ENCODE results near the gene AP2A2. TPM values are rescaled to one million over a fixed set of nuclear protein-coding genes. Genes with fewer than 3 reads are reported as not detected.

The AP2A2 gene
- total RNA-seq, 2 donors from 2014 or later = 99.0 to 109 TPM

GRCh38 chr11:929405-929804 is 3.7 kb downstream of the AP2A2 start:
- Histone ChIP-seq H3K4me3 (no peak overlapping the region), H3K36me3 (no peaks in the 10 kb centered on the region), H3K27ac (no peak overlapping the region), H3K27me3 (replicated peaks; ENCODE audit: insufficient read depth) (no peaks in the 10 kb centered on the region), H3K9me3 (no peaks in the 10 kb centered on the region), H3K4me1 (ENCODE audit: control insufficient read depth in 1 of 2, low read depth in 2 of 2) (peaks cover 33 to 63% of the 10 kb centered on the region in 2 donors)
- ATAC-seq (ENCODE audit: insufficient number of reproducible peaks, low FRiP score, low read depth) (no peak), DNase-seq (ENCODE audit: low spot score) (no peak)
- TF ChIP-seq, protein P1, sequence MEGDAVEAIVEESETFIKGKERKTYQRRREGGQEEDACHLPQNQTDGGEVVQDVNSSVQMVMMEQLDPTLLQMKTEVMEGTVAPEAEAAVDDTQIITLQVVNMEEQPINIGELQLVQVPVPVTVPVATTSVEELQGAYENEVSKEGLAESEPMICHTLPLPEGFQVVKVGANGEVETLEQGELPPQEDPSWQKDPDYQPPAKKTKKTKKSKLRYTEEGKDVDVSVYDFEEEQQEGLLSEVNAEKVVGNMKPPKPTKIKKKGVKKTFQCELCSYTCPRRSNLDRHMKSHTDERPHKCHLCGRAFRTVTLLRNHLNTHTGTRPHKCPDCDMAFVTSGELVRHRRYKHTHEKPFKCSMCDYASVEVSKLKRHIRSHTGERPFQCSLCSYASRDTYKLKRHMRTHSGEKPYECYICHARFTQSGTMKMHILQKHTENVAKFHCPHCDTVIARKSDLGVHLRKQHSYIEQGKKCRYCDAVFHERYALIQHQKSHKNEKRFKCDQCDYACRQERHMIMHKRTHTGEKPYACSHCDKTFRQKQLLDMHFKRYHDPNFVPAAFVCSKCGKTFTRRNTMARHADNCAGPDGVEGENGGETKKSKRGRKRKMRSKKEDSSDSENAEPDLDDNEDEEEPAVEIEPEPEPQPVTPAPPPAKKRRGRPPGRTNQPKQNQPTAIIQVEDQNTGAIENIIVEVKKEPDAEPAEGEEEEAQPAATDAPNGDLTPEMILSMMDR (IDR thresholded peaks at IDR 0.05) = no peak

DNA sequence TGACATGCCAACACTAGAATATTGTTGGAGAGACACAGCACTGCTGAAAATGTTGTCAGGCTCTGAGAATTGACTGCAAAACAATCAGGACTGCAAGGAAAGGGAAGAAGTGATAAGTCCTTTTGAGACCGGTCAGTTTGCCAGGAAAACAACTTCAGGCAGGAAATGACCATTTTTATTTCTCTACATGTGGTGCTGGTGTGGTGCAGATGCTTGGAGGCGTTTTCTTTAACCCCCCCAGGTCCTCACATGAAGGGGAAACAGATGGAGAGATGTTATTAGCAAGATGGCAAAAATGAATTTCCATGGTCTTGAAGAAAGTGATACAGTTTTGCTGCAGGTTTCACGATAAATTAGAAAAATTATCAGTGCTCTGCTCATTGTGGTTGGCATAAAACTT is 5.7 kb downstream of the AP2A2 start:
- no peaks in the 10 kb centered on the region for H3K27me3 ChIP-seq (replicated peaks; ENCODE audit: insufficient read depth)
- H3K9me3 ChIP-seq = no peaks in the 10 kb centered on the region
- DNase-seq (ENCODE audit: low spot score) (no peak), ATAC-seq (ENCODE audit: insufficient number of reproducible peaks, low FRiP score, low read depth) (no peak)
- H3K36me3 ChIP-seq = no peaks in the 10 kb centered on the region
- peaks cover 33 to 63% of the 10 kb centered on the region in 2 donors for H3K4me1 ChIP-seq (ENCODE audit: control insufficient read depth in 1 of 2, low read depth in 2 of 2)
- TF ChIP-seq, protein P1 (IDR thresholded peaks at IDR 0.05) = no peak
- H3K4me3 ChIP-seq = no peak overlapping the region
- H3K27ac ChIP-seq = no peak overlapping the region

DNA sequence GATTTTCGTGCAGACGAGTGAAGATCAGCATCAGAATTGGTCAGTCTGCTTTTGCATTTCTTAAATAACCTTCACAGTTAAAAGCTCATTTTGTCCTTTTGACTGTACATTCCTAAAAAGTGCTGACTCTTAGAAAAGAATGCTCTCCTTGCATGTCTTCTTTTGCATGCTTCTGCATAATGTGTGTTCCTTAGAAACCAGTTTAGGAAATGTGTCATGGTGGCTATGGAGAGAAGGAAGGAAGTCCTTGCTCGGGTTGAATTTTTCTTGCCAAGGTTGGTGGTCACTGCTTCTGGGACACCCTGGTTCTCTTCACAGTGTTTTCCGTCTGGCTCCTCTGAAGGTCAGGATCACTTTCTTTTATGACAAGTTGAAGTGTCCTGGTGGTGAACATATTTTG is 6.8 kb downstream of the AP2A2 start:
- Histone ChIP-seq H3K27me3 (replicated peaks; ENCODE audit: insufficient read depth) (no peaks in the 10 kb centered on the region), H3K36me3 (no peaks in the 10 kb centered on the region), H3K4me3 (peak overlapping the region; percentile 12), H3K27ac (peak overlapping the region in 1 of 2 donors; percentile 33), H3K9me3 (no peaks in the 10 kb centered on the region), H3K4me1 (ENCODE audit: control insufficient read depth in 1 of 2, low read depth in 2 of 2) (peaks cover 26 to 52% of the 10 kb centered on the region in 2 donors)
- TF ChIP-seq, protein P1 (IDR thresholded peaks at IDR 0.05) = no peak
- DNase-seq (ENCODE audit: low spot score) (no peak), ATAC-seq (ENCODE audit: insufficient number of reproducible peaks, low FRiP score, low read depth) (no peak)

- Histone ChIP-seq H3K9me3 (no peaks in the 10 kb centered on the region), H3K4me3 (peak overlapping the region; percentile 16), H3K27me3 (replicated peaks; ENCODE audit: insufficient read depth) (no peaks in the 10 kb centered on the region), H3K4me1 (ENCODE audit: control insufficient read depth in 1 of 2, low read depth in 2 of 2) (peaks cover 19 to 45% of the 10 kb centered on the region in 2 donors), H3K27ac (peak overlapping the region; percentile 33 to 38), H3K36me3 (no peaks in the 10 kb centered on the region)
- TF ChIP-seq, protein P1 (IDR thresholded peaks at IDR 0.05) = no peak
- DNase-seq (ENCODE audit: low spot score) (no peak), ATAC-seq (ENCODE audit: insufficient number of reproducible peaks, low FRiP score, low read depth) (no peak)
These were observed 7.6 kb downstream of the AP2A2 start for GRCh38 chr11:933142-933851.

DNA sequence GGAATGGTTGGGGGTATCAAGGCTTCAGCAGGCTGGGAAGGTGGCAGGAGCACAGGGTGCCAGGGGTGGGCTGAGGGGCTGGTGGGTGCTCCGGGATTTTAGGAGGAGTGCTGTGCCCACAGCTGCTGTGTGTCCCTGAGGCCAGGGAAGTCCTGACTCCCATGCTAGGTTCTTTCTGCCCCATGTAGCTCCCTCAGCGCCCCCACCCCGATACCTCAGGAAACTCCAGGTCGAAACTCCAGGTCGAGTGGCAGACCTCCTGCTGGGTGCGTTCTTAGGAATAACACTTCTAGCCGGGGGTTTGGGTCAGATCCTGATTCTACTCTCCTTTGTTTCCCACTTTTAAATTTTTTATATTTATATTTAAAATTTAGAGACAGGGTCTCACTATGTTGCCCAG is 8.3 kb downstream of the AP2A2 start:
- Histone ChIP-seq H3K9me3 (no peaks in the 10 kb centered on the region), H3K27me3 (replicated peaks; ENCODE audit: insufficient read depth) (no peaks in the 10 kb centered on the region), H3K36me3 (no peaks in the 10 kb centered on the region), H3K4me3 (peak overlapping the region; percentile 16), H3K27ac (peak overlapping the region in 1 of 2 donors; percentile 33), H3K4me1 (ENCODE audit: control insufficient read depth in 1 of 2, low read depth in 2 of 2) (peaks cover 16 to 45% of the 10 kb centered on the region in 2 donors)
- DNase-seq (ENCODE audit: low spot score) (no peak), ATAC-seq (ENCODE audit: insufficient number of reproducible peaks, low FRiP score, low read depth) (no peak)
- TF ChIP-seq, protein P1 (IDR thresholded peaks at IDR 0.05) = no peak

All from thoracic aorta (tissue), 2 donors.